ENCODE measurements around the gene XPNPEP1. TPM values are rescaled to one million over a fixed set of nuclear protein-coding genes. Genes with fewer than 3 reads are reported as not detected.

The XPNPEP1 gene
- total and polyA plus RNA-seq, 2 of the 4 experiments (the other 2 are of a cell fraction) = 164 to 311 TPM

DNA sequence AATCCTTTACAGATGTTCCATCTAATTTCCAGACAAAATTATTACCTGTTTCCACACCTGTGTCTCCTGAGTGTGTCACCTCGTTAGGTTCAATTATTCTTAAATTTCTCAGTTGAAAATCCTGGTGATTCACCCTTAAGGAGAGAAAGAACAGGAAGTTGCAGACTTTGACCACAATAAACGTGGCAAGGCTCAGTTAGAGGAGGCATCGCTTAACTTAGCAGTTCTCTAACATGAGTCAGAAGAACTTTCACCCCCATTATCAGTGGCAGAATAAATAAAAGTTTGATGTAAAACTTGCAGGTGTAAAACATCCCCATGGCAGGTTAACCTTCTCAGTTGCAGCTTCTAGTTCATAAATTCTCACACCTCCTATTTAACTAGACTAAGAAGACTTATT, 8.3 kb downstream of the XPNPEP1 start:
- intact Hi-C loops (cut with micrococcal nuclease) = no loop called here
- Histone ChIP-seq H2BK20ac (ENCODE audit: low read depth, low read length) (no peak overlapping the region), H3K27ac (ENCODE audit: insufficient read depth, low read length) (no peak overlapping the region), H4K20me1 (ENCODE audit: insufficient read depth, low read length) (peaks cover 25% of the 10 kb centered on the region; the same call in 1 of the 2 replicates), H3K4ac (ENCODE audit: low read depth, low read length) (no peak overlapping the region), H4K8ac (ENCODE audit: low read depth in 2 of 2, low read length in 2 of 2) (no peak overlapping the region), H2BK120ac (ENCODE audit: low read depth, low read length) (no peak overlapping the region), H3K9me3 (ENCODE audit: control insufficient read depth, insufficient read depth, low read length) (no peaks in the 10 kb centered on the region), H3K4me1 (ENCODE audit: control insufficient read depth, insufficient read depth, low read length) (peaks cover 16% of the 10 kb centered on the region), H3K4me3 (ENCODE audit: insufficient read depth, low read depth, low read length) (no peak overlapping the region), H3K79me1 (ENCODE audit: low read depth in 1 of 2, low read length in 2 of 2) (peaks cover 31 to 64% of the 10 kb centered on the region in 2 experiments), H3K56ac (ENCODE audit: extremely low read depth, insufficient read depth, low read length) (no peak overlapping the region), H3K4me2 (ENCODE audit: low read depth, low read length) (peak overlapping the region; percentile 73; the same call in 1 of the 2 replicates), H3K9ac (ENCODE audit: low read depth, low read length) (no peak overlapping the region), H4K91ac (ENCODE audit: insufficient read depth, low read depth, low read length) (no peak overlapping the region), H3K23ac (ENCODE audit: low read depth, low read length) (no peak overlapping the region), H2BK15ac (ENCODE audit: low read depth, low read length) (no peak overlapping the region), H4K5ac (ENCODE audit: low read depth, low read length) (no peak overlapping the region), H3K18ac (ENCODE audit: low read depth, low read length) (no peak overlapping the region), H2AK5ac (ENCODE audit: low read depth, low read length) (no peak overlapping the region), H2BK5ac (ENCODE audit: low read depth, low read length, poor library complexity, severe bottlenecking) (no peak overlapping the region), H3K14ac (replicated peaks; ENCODE audit: low read depth, low read length) (no peak overlapping the region), H3K27me3 (ENCODE audit: control insufficient read depth, insufficient read depth, low read length) (no peaks in the 10 kb centered on the region), H3K9me1 (ENCODE audit: insufficient read depth, low read length) (peaks cover 14% of the 10 kb centered on the region), H2AFZ (replicated peaks; ENCODE audit: low read length, poor library complexity) (no peak overlapping the region), H2AK9ac (replicated peaks; ENCODE audit: low read depth, low read length, poor library complexity) (no peak overlapping the region), H3K36me3 (ENCODE audit: control insufficient read depth, insufficient read depth, low read length) (peaks cover 4% of the 10 kb centered on the region)
- dilution Hi-C loops (cut with HindIII; ENCODE audit: low sequenced_read_pairs, unreplicated experiment) = no loop called here
- peak; percentile 94 for ATAC-seq (ENCODE audit: low read depth)
- POLR2A ChIA-PET (ENCODE audit: unreplicated experiment) = no interaction called here
- CTCF ChIA-PET = no interaction called here
- TF ChIP-seq, protein P1, sequence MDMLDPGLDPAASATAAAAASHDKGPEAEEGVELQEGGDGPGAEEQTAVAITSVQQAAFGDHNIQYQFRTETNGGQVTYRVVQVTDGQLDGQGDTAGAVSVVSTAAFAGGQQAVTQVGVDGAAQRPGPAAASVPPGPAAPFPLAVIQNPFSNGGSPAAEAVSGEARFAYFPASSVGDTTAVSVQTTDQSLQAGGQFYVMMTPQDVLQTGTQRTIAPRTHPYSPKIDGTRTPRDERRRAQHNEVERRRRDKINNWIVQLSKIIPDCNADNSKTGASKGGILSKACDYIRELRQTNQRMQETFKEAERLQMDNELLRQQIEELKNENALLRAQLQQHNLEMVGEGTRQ (IDR thresholded peaks at IDR 0.05; ENCODE audit: low read depth, low read length) = no peak
- TF ChIP-seq CEBPB (IDR thresholded peaks at IDR 0.05; ENCODE audit: low read depth, low read length) (peak; percentile 66), MXI1 (IDR thresholded peaks at IDR 0.05; ENCODE audit: borderline replicate concordance, low read depth, low read length) (no peak), SMC3 (IDR thresholded peaks at IDR 0.05; ENCODE audit: low read depth, low read length) (no peak), MAZ (IDR thresholded peaks at IDR 0.05; ENCODE audit: borderline replicate concordance, low read depth, low read length) (no peak), RCOR1 (IDR thresholded peaks at IDR 0.05; ENCODE audit: insufficient replicate concordance, low read length) (peak; percentile 90), BHLHE40 (IDR thresholded peaks at IDR 0.05; ENCODE audit: low read depth, low read length) (peak; percentile 83), MAFK (IDR thresholded peaks at IDR 0.05; ENCODE audit: low read depth, low read length) (peak; percentile 20; the same call in 1 of the 2 replicates), NFE2L2 (IDR thresholded peaks at IDR 0.05; ENCODE audit: low read depth, low read length) (no peak), FOS (IDR thresholded peaks at IDR 0.05; ENCODE audit: low read depth, low read length) (peak; percentile 90), POLR2A (IDR thresholded peaks at IDR 0.05; ENCODE audit: low read depth, low read length) (no peak), RAD21 (IDR thresholded peaks at IDR 0.05; ENCODE audit: low read length) (no peak)
- in situ Hi-C loops (cut with MboI; ENCODE audit: low sequenced_read_pairs) = loop anchor here (25.0 kb wide), 1 partner anchor 647 kb away; the partner anchor contains the start of gene SMC3
- no TSS peak for BruUV-seq (replicated peaks)
- DNase-seq = peak; percentile 96
- WGBS, 2 experiments (ENCODE audit: extremely low coverage in 2 of 2, insufficient read length in 1 of 2) = no CpG with 5 or more reads among the region's 3 CpGs

All from IMR-90 (cell line).